HG02870 (cell line): ENCODE results near the gene KLHL2.

Experiments
- ATAC-seq: cut with Tn5 transposase; IDR thresholded peaks from one replicate; pipeline ENCODE4 v1.9.1; 2021; ENCODE audit warnings: mild to moderate bottlenecking, moderate library complexity; ENCODE audit not compliant: unreplicated experiment

Gene KLHL2

DNA sequence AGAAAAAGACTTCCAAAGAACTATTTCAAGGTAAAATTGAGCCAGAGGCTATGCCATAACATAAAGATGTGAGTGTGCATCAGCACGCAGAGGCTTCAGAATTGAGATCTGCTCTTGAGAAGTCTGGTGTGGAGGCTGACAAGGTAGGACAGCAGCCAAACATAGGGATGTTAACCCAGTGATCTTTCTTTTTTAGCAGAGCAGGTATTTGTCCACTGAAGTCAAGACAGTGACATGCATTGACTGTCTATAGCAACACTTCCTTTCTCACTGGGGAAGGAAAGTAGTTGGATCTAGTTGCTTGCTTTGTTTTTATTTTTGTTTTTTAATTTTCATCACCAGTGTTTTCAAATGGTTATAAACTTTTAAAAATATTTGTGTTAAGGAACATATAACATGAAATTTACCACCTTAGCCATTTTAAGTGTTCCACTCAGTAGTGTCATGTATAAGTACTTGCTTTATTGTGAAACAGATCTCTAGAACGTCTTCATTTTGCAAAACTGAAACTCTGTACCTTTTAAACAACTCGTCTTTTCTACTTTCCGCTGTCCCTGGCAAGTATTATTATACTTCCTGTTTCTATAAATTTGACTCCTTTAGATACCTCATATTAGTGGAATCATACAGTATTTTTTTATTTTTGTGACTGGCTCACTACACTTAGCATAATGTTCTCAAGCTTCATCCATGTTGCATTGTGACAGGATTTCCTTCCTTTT is 79.4 kb downstream of the KLHL2 start:
- ATAC-seq, result peak; percentile 72

DNA sequence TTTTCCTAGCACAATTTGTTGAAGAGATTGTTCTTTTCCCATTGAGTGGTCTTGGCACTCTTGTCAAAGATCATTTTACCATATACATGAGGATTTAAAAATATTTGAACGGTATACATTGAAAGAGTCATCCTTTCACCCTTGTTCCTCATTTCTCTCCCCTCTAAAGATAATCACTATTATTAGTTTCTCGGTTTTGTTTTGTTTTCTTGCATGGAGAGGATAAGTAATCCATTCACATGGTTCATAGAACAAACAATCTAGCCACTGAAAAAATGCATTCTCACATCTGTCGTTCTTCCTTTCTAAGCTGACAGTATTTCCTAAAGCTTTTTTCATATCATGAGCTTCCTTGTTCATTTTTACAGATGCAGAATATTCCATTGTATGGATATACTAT is 80.9 kb downstream of the KLHL2 start:
- ATAC-seq, result peak; percentile 41

DNA sequence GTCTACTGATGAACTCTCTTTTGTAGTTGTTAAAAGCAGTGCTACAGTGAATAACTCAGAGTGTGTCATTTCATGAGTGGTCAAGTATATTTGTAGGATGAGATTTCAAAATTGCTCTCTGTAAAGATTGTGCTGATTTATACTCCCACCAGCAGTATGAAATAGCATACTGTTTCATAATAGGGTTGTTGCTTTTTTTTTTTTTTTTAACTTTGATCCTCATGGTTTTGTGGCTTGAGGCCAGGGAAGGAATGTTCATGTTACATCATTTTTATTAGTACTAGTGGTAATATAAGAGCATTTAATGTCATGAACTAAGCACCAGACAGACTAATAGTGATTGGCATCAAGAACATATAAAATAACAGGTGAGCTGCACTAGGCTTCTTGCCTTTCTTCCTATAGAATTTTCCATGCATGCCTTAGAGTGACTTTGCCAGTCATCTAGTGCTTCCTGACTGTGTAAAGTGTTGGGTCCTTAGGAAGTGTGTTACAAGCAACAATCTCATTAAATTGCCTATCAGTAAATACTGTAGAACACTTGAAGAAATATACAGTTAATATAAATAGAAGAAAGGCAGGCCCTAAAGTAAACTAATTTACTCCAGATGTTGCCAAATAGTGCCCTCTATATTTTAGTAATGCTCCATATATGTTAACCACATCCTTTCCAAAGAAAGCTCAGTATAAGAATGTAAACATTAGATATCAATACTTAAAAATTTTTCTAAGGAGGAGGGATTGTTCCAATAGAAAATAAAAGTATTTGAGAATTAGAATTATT is 81.5 kb downstream of the KLHL2 start:
- ATAC-seq, result no peak

DNA sequence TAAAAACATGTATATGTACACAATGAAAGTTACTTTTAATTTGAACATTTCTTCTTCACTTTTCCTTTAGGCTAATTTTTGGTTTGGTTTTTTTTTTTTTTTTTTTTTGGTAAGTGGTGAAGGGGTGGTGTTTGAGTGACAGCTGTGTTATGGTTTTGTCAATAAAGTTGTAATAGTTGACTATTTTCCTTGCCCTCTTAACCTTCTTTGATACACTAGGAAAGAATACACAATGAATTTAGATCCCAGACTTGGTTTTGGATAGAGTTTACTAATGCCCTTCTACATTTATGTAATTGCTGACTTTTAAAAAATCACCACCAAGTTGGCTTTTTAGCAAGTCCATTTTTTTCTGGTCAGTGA is 82.0 kb downstream of the KLHL2 start:
- no peak for ATAC-seq

DNA sequence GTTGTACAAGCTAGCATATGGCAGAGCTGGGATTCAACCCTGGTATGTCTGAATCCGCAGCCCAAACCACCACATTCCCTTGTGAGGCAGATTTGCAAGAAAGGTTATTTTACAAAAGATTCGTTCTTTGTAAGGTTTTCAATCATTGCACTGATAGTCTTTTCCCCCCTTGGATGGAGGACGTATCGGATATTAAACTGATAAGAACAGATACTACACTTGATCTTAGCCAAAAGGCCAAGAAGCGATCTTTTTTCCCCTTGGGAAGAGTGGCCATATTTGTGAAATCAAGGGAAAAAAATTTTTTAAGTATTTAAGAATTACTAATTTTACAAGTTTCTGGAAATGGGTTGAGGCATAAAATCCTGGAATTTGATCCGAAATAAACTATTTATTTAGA is 85.7 kb downstream of the KLHL2 start:
- ATAC-seq, result no peak

DNA sequence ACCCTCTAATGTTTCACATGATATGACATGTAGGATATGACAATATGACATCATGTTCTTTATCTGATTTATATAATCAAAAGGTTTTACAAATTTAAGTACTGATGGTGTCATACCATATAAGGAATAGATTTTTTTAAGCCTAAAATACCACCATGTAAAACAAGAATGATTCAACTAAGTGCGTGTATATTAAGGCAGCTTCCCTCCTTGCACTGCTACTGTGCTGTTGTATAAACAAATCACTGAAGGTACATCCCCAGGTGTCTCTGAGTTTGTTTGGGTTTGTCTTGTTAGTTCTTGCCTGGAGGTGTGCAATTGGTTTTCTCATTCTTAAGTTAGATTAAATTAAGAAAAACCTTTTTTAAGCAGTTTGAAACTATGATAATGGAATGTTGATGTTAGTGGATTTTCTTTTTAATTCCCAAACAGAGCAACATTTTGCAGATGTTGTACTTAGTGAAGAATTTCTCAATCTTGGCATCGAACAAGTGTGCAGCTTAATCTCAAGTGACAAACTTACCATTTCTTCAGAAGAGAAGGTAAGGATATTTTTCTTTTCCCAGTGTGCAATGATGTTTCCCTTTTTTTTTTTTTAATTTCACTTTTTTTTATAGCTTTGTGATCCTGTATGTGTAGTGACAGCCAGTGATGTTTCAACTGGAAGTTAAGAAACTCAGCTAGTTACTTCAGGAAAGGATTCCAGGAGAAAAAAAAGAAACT is 86.7 kb downstream of the KLHL2 start:
- ATAC-seq, result no peak

DNA sequence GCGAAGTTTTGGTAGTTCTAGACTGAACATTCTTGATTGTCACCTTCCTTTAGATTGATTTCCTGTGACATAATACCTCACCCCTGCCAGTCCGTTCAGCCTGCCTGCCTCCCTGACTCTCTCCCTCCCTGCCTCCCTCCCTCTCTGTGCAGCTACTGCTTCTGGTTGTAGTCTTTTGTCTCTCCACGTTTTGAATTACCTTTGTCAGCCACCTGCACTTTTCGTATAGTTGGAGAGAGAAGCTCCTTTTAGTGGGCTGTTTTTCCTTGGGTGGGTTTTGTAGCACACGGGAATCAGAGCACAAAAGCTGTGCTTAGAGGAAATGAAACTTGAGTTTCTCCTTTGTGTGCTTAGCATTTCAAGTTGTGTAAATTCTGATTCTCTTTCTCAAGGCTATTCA is 87.5 kb downstream of the KLHL2 start:
- ATAC-seq, result peak; percentile 96

DNA sequence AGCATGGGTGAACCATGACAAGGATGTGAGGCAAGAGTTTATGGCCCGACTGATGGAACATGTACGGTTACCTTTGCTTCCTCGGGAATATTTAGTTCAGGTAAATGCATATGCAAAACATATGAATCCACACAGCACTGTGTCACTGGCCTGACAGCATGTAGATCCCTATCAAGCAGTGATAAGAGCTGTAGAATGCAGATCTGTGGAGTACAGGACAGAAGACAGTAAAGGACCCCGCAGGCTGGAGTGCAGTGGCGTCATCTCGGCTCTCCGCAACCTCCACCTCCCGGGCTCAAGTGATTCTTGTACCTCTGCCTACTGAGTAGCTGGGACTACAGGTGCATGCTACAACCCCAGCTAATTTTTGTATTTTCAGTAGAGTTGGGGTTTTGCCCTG is 90.3 kb downstream of the KLHL2 start:
- no peak for ATAC-seq

DNA sequence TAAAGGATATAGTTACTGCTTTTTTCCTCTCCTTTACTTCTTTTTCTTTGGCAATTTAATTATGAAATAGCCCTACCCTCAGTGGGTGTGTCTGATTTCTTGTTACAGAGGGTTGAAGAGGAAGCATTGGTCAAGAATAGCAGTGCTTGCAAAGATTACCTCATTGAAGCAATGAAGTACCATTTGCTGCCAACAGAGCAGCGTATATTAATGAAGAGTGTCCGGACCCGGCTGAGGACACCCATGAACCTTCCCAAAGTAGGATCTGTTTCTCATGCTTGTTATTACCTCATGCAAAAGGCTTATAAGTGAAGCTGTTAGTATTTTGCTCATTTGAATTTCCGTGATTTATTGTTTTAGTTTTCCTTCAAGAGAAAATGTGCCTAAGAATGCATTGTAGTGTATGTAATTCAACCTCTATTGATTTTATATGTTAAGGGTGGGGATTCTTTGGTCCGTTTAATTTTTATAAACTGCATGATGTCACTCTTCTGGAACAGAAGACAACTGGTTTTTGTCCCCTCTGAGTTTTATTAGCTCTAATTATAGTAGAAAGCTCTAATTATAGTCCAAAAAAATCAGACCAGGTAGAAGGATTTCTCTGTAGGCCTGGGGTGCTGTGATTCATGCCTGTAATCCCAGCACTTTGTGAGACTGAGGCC is 92.2 kb downstream of the KLHL2 start:
- ATAC-seq, result no peak

DNA sequence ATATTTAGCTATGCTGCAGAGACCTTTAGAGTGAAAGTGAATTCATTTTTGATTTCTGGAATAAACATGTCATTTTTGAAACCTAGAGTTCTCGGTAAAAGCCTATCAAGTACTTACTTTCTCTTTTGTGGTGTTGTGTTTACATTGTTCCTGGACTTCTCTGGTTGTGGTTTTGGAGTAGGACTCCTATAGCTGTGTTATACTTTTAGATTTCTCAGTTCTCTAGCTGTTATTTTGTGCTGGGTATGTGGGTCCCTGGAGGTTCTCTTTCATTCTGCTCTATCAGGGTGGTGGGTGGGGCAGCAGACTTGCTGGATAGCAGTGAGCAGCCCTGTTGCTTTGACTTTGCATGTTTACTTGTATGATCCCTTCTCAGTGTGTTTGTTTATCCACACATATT is 94.5 kb downstream of the KLHL2 start:
- ATAC-seq, result peak; percentile 91

DNA sequence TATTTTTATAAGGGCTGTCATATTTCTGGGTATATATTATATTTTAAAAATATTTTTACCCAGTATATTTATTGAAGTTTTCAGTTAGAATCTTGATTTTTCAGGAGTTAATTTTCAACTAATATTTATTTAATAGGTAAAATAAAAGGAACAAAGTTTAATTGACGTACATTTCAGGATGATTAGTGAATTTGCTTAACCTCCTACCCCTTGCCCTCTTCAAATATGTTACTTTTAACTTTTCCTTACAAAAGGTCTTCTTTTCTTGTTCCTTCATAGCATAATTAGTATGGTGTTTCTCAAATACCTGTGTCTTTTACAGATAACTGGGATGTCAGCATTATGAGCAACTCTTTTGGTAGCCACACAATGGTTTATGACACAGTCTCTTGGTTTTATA is 95.3 kb downstream of the KLHL2 start:
- ATAC-seq, result no peak

DNA sequence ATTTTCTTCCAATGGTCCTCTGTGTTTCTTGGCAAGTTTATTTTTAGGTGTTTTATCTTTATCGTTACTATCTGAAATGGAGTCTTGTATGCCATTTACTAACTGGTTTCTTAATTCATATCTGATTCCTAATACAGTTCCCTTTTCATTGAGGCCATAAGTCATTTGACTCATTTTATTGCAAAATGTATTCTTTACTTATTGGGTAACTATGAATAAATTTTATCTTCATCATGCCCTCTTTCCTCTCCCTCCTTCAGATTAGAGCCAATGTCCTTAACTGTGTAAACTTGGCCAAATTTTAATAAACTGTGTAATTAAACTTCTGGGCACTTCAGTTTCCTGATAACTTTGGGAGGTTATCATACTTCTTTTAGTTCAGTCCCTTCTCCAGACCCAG is 100.8 kb downstream of the KLHL2 start:
- ATAC-seq, result no peak

DNA sequence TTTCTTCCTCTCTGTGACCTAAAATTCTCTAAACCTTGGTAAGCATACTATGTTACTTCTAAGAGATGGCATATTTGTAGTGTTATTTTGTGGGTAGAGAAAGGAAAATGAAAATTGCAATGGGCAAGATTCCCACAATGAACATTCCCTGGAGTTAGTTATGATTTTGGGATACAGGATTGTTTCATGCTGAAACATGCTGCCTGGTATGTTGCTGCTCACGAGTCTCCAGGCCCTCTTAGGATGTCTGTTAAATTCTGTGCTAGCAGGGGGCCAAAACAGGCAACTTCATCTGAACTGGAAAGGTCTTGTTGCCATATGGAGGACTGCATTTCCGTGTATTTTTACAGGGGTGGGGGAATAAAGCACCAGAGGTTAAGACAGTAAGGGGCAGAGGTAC is 101.2 kb downstream of the KLHL2 start:
- ATAC-seq, result no peak

DNA sequence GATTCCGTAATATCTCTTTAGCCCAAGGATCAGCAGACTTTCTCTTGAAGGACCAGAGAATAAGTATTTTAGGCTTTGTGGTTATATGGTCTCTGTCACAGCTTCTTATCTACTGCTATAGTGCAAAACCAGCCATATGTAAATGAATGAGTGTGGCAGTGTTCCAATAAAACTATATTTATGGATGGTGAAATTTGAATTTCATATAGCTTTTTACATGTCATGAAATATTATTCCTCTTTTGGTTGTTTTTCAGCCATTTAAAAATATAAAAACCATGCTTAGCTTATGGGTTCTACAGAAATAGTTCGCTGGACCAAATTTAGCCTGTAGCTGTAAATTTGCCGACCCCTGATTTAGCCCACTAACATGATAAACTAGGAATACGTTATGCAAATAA is 102.1 kb downstream of the KLHL2 start:
- ATAC-seq, result no peak

DNA sequence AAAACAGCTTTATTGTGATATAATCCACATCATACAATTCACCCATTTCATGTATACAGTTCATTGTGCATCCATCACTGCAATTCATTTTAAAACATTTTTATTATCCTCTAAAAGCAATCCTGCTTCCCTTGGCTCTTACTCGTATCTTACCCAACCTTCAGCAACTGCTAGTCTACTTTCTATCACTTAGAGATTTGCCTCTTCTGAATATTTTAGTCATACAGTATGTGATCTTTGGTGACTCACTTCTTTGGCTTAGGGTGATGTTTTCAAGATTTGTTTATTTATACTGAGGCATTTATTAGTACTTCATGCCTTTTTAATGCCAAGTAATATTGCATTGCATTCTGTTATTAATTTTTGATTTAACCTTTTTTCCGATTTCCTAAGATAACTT is 105.1 kb downstream of the KLHL2 start:
- ATAC-seq, result no peak

DNA sequence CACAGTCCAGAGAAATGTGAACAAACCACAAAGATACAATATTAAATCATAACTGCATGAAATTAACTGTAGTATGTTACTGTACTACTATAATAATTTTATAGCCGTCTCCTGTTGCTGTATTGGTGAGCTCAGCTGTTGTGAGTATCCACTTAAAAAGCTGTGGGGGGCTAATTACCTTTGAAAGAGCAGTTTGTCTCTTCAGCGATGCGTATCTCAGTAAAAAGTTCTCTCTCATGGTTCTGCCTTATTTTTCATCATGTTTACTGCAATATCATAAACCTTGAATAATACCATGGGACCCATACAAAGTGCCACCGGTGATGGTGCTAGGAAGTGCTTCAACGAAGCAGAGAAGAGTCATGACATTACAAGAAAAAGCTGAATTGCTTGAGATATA is 111.7 kb downstream of the KLHL2 start:
- ATAC-seq, result no peak

DNA sequence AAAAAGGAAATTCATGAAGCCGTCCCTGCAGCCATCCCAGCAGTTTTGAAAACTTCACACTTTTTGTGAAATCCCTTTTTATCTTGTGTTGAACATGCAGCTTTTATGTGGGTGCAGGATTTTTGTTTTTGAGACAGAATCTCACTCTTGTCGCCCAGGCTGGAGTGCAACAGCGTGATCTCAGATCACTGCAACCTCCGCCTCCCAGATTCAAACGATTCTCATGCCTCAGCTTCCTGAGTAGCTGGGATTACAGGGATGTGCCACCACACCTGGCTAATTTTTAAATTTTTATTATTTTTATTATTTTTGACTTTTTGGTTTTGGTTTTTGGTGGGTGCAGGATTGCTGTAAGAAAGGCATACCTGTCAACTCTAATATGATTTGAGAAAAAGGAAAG is 112.1 kb downstream of the KLHL2 start:
- ATAC-seq, result no peak

DNA sequence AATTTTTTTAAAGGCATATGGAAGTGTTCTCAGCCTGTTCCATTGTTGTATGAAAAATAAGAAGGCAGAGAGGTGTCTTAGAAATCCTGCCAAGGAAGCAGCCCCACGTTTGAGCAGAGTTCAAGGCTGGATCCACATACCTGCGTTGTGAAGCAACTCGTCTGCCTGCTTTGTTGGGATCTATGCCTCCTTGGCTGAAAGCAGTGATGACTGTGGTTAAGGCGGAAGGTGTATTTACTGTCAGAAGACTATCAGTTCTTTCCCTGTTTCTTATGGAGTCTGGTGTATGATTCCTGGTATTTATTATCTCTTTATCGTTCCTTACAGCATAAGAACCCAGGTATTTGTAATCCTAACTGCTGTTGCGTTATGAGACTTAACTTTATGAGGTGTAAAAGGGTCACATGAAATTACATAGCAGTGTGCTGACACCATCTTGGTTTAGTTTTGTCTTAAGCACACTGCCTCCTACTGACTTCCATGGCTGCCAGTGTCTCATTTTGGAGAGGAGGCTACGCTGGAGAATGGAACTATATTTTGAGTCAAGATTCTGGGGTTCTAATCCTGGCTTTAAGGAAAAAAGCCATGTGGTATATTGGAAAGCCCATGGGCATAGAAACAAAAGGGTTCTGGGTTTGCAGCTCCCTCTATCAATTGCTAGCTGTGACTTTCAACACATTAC is 117.0 kb downstream of the KLHL2 start:
- ATAC-seq, result no peak

DNA sequence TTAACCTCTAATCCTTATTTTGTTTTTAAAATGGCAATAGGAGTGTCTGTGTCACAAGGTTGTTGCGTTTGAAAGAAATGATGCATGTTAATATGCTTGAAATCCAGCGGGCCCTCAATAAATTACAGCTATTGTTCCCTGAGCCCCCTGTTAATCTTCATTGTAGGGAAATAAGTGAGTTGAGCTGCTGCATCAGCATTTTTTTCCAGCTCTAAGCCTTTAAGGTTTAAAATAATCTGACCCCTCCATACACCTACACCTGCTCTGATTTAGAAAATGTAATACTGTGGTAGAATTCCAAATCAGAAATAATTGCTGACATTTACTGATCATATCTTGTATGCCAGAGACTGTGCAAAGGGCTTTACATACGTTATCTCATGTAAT is 117.5 kb downstream of the KLHL2 start:
- no peak for ATAC-seq

DNA sequence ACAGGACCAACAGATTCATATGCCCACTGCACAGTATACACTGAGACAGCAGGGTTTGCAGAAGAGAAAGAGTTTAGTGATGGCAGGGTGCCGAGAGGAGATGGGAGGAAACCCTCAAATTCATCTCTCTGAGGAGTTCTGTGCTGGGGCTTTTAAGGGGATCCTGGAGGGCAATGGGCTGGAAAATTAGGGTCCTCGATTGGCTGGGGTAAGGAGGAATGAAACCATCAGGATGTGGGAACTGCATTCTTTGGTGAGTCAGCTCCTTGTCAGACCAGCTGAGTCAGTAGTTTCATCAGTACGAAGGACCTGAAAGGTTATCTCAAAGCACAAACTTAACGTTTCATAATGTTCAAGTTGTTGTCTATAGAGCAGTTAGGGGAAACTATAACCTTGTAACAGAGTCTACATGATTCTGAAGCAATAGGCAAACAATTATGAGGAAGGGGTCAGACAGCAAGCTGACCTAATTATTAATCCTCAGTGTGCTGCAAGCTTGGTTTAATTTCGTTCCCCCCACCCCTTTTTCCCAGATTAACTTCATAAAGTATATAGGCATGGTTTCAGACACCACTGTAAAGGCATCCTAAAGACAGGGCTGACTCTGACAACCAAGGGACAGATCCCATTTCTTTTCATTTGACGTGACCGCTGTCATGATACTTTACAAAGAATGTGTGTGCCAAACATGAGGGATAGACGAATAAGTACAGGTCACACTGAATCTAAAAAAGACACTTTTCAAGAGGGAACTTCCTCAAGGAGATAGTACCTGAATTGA is 118.6 kb downstream of the KLHL2 start:
- ATAC-seq, result no peak
